ENCODE measurements around the gene GNPDA1. TPM values are rescaled to one million over a fixed set of nuclear protein-coding genes. Genes with fewer than 3 reads are reported as not detected.

GNPDA1 gene
- total RNA-seq, 1 donor from 2014 or later, result 15.0 TPM

- DNase-seq (no peak), ATAC-seq (ENCODE audit: low read depth) (no peak)
- intact Hi-C loops (cut with micrococcal nuclease), result no loop called here
- Mint-ChIP-seq H3K9me3 (no peaks in the 10 kb centered on the region), H3K27me3 (no peaks in the 10 kb centered on the region), H3K4me1 (peaks cover 20% of the 10 kb centered on the region), H3K27ac (no peak overlapping the region), H3K36me3 (ENCODE audit: low read depth) (peaks cover 59% of the 10 kb centered on the region), H3K4me3 (no peak overlapping the region)
- ChIA-PET CTCF (interaction anchor here (1.5 kb wide), 1 partner anchor 14 kb away, joined by 3 read pairs; no protein-coding TSS in a partner anchor), POLR2A (no interaction called here)
- TF ChIP-seq CTCF (IDR thresholded peaks at IDR 0.05), result no peak
Measured at GRCh38 chr5:141973871-141974595, 38.8 kb downstream of the GNPDA1 start.

- Mint-ChIP-seq H3K4me1 (peaks cover 46% of the 10 kb centered on the region), H3K27me3 (no peaks in the 10 kb centered on the region), H3K36me3 (ENCODE audit: low read depth) (peaks cover 32% of the 10 kb centered on the region), H3K4me3 (peak overlapping the region; percentile 91), H3K27ac (peak overlapping the region; percentile 91), H3K9me3 (no peaks in the 10 kb centered on the region)
- TF ChIP-seq CTCF (IDR thresholded peaks at IDR 0.05), result no peak
- ATAC-seq (ENCODE audit: low read depth) (peak; percentile 26), DNase-seq (no peak)
- intact Hi-C loops (cut with micrococcal nuclease), result loop anchor here (1.0 to 5.0 kb wide), 10 partner anchors 10 to 802 kb away; partner anchors contain the start of genes ARHGAP26, HDAC3, NDFIP1 and RELL2
- POLR2A ChIA-PET, result interaction anchor here (0.6 to 4.5 kb wide), 18 partner anchors 9 to 1861 kb away, joined by 3 to 47 read pairs (median 8); partner anchors contain the start of genes DELE1, DIAPH1, FCHSD1 and GNPDA1
- CTCF ChIA-PET, result interaction anchor here (0.6 to 3.8 kb wide), 16 partner anchors 10 to 743 kb away, joined by 3 to 48 read pairs (median 4); partner anchors contain the start of genes DELE1, GNPDA1 and TAF7
Measured at GRCh38 chr5:141969783-141970771, 42.8 kb downstream of the GNPDA1 start.

GRCh38 chr5:141968914-141969608 lies 43.8 kb downstream of the GNPDA1 start, which contains the start of gene RNF14:
TSS of gene RNF14 (plus strand) at chr5:141969105. CDS start at chr5:141973589, 4,484 bp downstream.
- ChIA-PET CTCF (interaction anchor here (0.6 to 3.8 kb wide), 20 partner anchors 9 to 744 kb away, joined by 3 to 48 read pairs (median 4); partner anchors contain the start of genes ARAP3, DELE1 and TAF7), POLR2A (interaction anchor here (0.5 to 4.5 kb wide), 25 partner anchors 8 to 1034 kb away, joined by 3 to 47 read pairs (median 4); partner anchors contain the start of genes DELE1, DIAPH1, FCHSD1 and GNPDA1)
- peak within 1 kb of the TSS; percentile 91 for H3K27ac Mint-ChIP-seq
- peak; percentile 89 for ATAC-seq (ENCODE audit: low read depth)
- no peaks in the 10 kb centered on the region for H3K9me3 Mint-ChIP-seq
- H3K4me3 Mint-ChIP-seq, result peak within 1 kb of the TSS; percentile 91
- TF ChIP-seq CTCF (IDR thresholded peaks at IDR 0.05), result peak; percentile 41
- no peaks in the 10 kb centered on the region for H3K27me3 Mint-ChIP-seq
- intact Hi-C loops (cut with micrococcal nuclease), result loop anchor here (1.0 to 5.0 kb wide), 11 partner anchors 9 to 803 kb away; partner anchors contain the start of genes ARHGAP26, HDAC3, NDFIP1 and RELL2
- H3K4me1 Mint-ChIP-seq, result peaks cover 46% of the 10 kb centered on the region
- peaks cover 23% of the 10 kb centered on the region for H3K36me3 Mint-ChIP-seq (ENCODE audit: low read depth)
- peak; percentile 93 for DNase-seq

GRCh38 chr5:141966963-141967333 lies 45.9 kb downstream of the GNPDA1 start:
- ATAC-seq (ENCODE audit: low read depth), result no peak
- DNase-seq, result no peak
- Mint-ChIP-seq H3K9me3 (no peaks in the 10 kb centered on the region), H3K36me3 (ENCODE audit: low read depth) (peaks cover 8% of the 10 kb centered on the region), H3K4me3 (peak overlapping the region; percentile 5), H3K4me1 (peaks cover 46% of the 10 kb centered on the region), H3K27ac (peak overlapping the region; percentile 91), H3K27me3 (no peaks in the 10 kb centered on the region)
- ChIA-PET CTCF (no interaction called here), POLR2A (interaction anchor here (4.5 kb wide), 1 partner anchor 44 kb away, joined by 47 read pairs; the partner anchor contains the start of gene DELE1)
- no peak for TF ChIP-seq CTCF (IDR thresholded peaks at IDR 0.05)
- intact Hi-C loops (cut with micrococcal nuclease), result loop anchor here (5.0 kb wide), 2 partner anchors 220 to 805 kb away; partner anchors contain the start of gene ARHGAP26
